Hepatocyte (in vitro differentiated cells): ENCODE results near the gene MS4A13. TPM values are rescaled to one million over a fixed set of nuclear protein-coding genes. Genes with fewer than 3 reads are reported as not detected.

Experiments used
- DNase-seq: peaks from one replicate; pipeline ENCODE4 v3.0.0-alpha.2; 2016; ENCODE audit warnings: low spot score
- H2AFZ ChIP-seq: fragments of 200-600 bp; sonication (generic); 2 replicates; pipeline ENCODE4 v1.6.0; 2016; ENCODE audit warnings: antibody characterized with exemption, mild to moderate bottlenecking
- H3K27ac ChIP-seq: fragments of 200-600 bp; sonication (generic); 2 replicates; pipeline ENCODE4 v1.5.1; 2016; ENCODE audit warnings: mild to moderate bottlenecking
- H3K27me3 ChIP-seq: fragments of 200-600 bp; sonication (generic); 2 replicates; pipeline ENCODE4 v1.6.1; 2016
- H3K36me3 ChIP-seq: fragments of 200-600 bp; sonication (generic); replicated peaks from 2 replicates; pipeline ENCODE4 v1.5.1; 2016; ENCODE audit warnings: low read depth; ENCODE audit not compliant: insufficient read depth
- H3K4me1 ChIP-seq: fragments of 200-600 bp; sonication (generic); 2 replicates; pipeline ENCODE4 v1.5.1; 2016; ENCODE audit warnings: mild to moderate bottlenecking, moderate library complexity; ENCODE audit not compliant: insufficient read depth
- H3K4me2 ChIP-seq: fragments of 200-600 bp; sonication (generic); 2 replicates; pipeline ENCODE4 v1.6.0; 2016
- H3K4me3 ChIP-seq: fragments of 200-600 bp; sonication (generic); 2 replicates; pipeline ENCODE4 v1.5.1; 2016; ENCODE audit warnings: mild to moderate bottlenecking
- H3K79me2 ChIP-seq: fragments of 200-600 bp; sonication (generic); 2 replicates; pipeline ENCODE4 v1.6.0; 2017; ENCODE audit warnings: mild to moderate bottlenecking
- H3K9me2 ChIP-seq: fragments of 200-600 bp; sonication (generic); replicated peaks from 2 replicates; pipeline ENCODE4 v1.6.0; 2017; ENCODE audit warnings: mild to moderate bottlenecking; ENCODE audit not compliant: insufficient read depth
- H3K9me3 ChIP-seq: fragments of 200-600 bp; sonication (generic); 2 replicates; pipeline ENCODE4 v1.5.1; 2016; ENCODE audit warnings: low read depth, mild to moderate bottlenecking
- H4K20me1 ChIP-seq: fragments of 200-600 bp; sonication (generic); 2 replicates; pipeline ENCODE4 v1.6.0; 2016; ENCODE audit warnings: mild to moderate bottlenecking; ENCODE audit not compliant: insufficient read depth, poor library complexity, severe bottlenecking
- EZH2 ChIP-seq: fragments of 200-600 bp; sonication (generic); IDR thresholded peaks from 2 replicates; pipeline ENCODE4 v1.6.1; 2016; ENCODE audit warnings: antibody characterized with exemption, mild to moderate bottlenecking, borderline replicate concordance
- EZH2phosphoT487 ChIP-seq: fragments of 200-600 bp; sonication (generic); IDR thresholded peaks from one replicate; pipeline ENCODE4 v1.6.1; 2018; ENCODE audit warnings: antibody characterized with exemption, mild to moderate bottlenecking, low read depth, moderate library complexity; ENCODE audit not compliant: unreplicated experiment, severe bottlenecking
- WGBS: methylation state at CpG from one replicate; pipeline ENCODE4 v1.1.6; 2016; ENCODE audit warnings: low lambda C conversion rate; ENCODE audit errors: missing lambda C conversion rate; 5-methylcytosine and 5-hydroxymethylcytosine counted together
- polyA plus RNA-seq: library from polyadenylated mRNA; unstranded; fragments of >200 nt; fragmentation: Nextera tagmentation; extraction: Ambion mirVana; gene quantifications from 2 replicates; pipeline ENCODE4 v1.2.1, GENCODE V29; 2016
- total RNA-seq: library from RNA; depleted of rRNA; stranded (reverse); fragments of >200 nt; gene quantifications from 2 replicates; pipeline ENCODE4 v1.2.3, GENCODE V29; 2014
- TF ChIP-seq, protein P1 (sequence below): fragments of 200-600 bp; sonication (generic); IDR thresholded peaks from 2 replicates; pipeline ENCODE4 v1.5.1; 2016; ENCODE audit warnings: antibody characterized with exemption, mild to moderate bottlenecking; ENCODE audit not compliant: poor library complexity

Gene MS4A13
- total and polyA plus RNA-seq, 2 experiments from 2014 or later: not detected

DNA sequence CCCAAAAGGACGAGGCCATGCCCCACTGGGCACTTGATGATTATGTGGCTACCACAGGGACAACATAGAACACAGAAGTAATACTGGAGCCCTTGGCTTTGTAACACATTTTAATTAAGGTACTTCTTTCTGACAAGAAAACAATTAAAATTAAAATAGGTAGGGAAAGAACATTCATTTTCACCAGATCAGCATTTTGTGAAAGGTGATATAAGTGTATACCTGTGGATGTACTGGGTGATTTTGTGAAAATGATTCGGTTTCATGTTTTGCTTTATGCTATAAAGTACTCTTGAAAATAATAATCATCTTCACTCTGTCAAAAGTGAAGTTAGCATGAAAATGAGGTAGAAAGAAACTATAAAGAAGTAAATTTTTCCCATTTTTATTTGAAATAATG is 21.7 kb upstream of the MS4A13 start:
- no peaks in the 10 kb centered on the region for H3K9me3 ChIP-seq
- 90% methylated on average over 2 of the region's 2 CpGs for WGBS
- no peaks in the 10 kb centered on the region for H4K20me1 ChIP-seq
- no peak overlapping the region for H2AFZ ChIP-seq
- H3K79me2 ChIP-seq: no peaks in the 10 kb centered on the region
- H3K4me1 ChIP-seq: no peaks in the 10 kb centered on the region
- TF ChIP-seq EZH2 (no peak), EZH2phosphoT487 (no peak)
- TF ChIP-seq, protein P1, sequence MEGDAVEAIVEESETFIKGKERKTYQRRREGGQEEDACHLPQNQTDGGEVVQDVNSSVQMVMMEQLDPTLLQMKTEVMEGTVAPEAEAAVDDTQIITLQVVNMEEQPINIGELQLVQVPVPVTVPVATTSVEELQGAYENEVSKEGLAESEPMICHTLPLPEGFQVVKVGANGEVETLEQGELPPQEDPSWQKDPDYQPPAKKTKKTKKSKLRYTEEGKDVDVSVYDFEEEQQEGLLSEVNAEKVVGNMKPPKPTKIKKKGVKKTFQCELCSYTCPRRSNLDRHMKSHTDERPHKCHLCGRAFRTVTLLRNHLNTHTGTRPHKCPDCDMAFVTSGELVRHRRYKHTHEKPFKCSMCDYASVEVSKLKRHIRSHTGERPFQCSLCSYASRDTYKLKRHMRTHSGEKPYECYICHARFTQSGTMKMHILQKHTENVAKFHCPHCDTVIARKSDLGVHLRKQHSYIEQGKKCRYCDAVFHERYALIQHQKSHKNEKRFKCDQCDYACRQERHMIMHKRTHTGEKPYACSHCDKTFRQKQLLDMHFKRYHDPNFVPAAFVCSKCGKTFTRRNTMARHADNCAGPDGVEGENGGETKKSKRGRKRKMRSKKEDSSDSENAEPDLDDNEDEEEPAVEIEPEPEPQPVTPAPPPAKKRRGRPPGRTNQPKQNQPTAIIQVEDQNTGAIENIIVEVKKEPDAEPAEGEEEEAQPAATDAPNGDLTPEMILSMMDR: no peak
- H3K9me2 ChIP-seq: no peaks in the 10 kb centered on the region
- H3K27me3 ChIP-seq: no peaks in the 10 kb centered on the region
- no peak overlapping the region for H3K4me3 ChIP-seq
- DNase-seq: no peak
- no peak overlapping the region for H3K4me2 ChIP-seq
- H3K27ac ChIP-seq: no peak overlapping the region
- no peaks in the 10 kb centered on the region for H3K36me3 ChIP-seq

DNA sequence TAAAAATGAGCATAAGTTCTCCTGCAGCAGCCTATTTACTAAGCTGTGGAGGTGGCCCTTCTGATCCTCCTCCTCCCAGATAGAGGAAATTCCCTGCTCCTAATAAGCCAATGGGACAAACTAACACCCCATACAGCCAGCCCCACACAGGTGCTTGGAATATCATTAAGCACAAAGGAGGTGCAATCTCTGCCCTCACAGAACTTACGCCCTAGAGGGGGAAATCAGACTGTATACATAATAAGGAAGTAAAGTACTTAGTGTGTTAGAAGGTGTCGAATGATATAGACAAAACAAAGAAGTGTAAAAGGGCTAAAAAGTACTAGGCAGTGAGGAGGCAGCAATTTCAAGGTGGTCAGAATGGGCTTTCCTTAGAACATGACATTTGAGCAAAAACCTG is 16.8 kb upstream of the MS4A13 start:
- H2AFZ ChIP-seq: no peak overlapping the region
- TF ChIP-seq EZH2: no peak
- TF ChIP-seq, protein P1: no peak
- no peak for TF ChIP-seq EZH2phosphoT487
- H3K4me2 ChIP-seq: no peak overlapping the region
- H3K9me3 ChIP-seq: no peaks in the 10 kb centered on the region
- no peak for DNase-seq
- WGBS: 82% methylated on average over 2 of the region's 2 CpGs
- no peaks in the 10 kb centered on the region for H3K79me2 ChIP-seq
- no peaks in the 10 kb centered on the region for H3K4me1 ChIP-seq
- no peaks in the 10 kb centered on the region for H3K9me2 ChIP-seq
- no peaks in the 10 kb centered on the region for H3K27me3 ChIP-seq
- no peak overlapping the region for H3K4me3 ChIP-seq
- H3K36me3 ChIP-seq: no peaks in the 10 kb centered on the region
- no peak overlapping the region for H3K27ac ChIP-seq
- no peaks in the 10 kb centered on the region for H4K20me1 ChIP-seq

DNA sequence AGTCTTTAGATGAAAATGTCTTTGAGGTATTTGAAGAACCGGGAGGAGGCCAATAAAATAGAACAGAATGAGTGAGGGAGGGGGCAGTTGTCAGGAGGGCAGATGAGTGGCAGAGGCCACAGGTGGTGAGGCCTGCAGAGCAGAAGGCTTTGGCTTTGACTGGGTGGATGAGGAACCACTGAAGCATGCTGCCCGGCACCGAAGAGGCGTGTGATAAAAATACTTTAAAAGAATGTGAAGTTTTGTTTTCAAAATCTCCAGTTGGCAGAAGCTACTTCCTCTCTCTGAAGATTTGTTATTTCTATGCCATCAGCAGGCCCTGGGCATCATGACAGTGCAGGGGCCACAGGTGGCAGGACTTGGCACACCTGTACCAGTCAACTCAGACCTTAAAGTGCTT is 16.3 kb upstream of the MS4A13 start:
- Histone ChIP-seq H3K4me1 (no peaks in the 10 kb centered on the region), H3K9me2 (no peaks in the 10 kb centered on the region), H4K20me1 (no peaks in the 10 kb centered on the region), H3K27ac (no peak overlapping the region), H2AFZ (no peak overlapping the region), H3K27me3 (no peaks in the 10 kb centered on the region), H3K79me2 (no peaks in the 10 kb centered on the region), H3K4me2 (no peak overlapping the region), H3K36me3 (no peaks in the 10 kb centered on the region), H3K9me3 (no peaks in the 10 kb centered on the region), H3K4me3 (no peak overlapping the region)
- 79% methylated on average over 4 of the region's 4 CpGs for WGBS
- TF ChIP-seq EZH2 (no peak), EZH2phosphoT487 (no peak)
- TF ChIP-seq, protein P1: no peak
- DNase-seq: no peak
